Ascending aorta (tissue), 2 donors: ENCODE results near the gene ILF3. TPM values are rescaled to one million over a fixed set of nuclear protein-coding genes. Genes with fewer than 3 reads are reported as not detected.

Experiments used
- DNase-seq, 2 donors: peaks; one replicate each; pipeline ENCODE4 v3.0.0-alpha.2; 2019; ENCODE audit warnings: low spot score in 2 of 2
- H3K27ac ChIP-seq, 2 donors: fragments of 200-600 bp; sonication (generic); one replicate each; pipeline ENCODE4 v1.5.1; 2016 to 2017; ENCODE audit warnings: mild to moderate bottlenecking in 1 of 2
- H3K27me3 ChIP-seq: fragments of 200-600 bp; sonication (generic); one replicate; pipeline ENCODE4 v1.5.1; 2017
- H3K36me3 ChIP-seq, 2 donors: fragments of 200-600 bp; sonication (generic); one replicate each; pipeline ENCODE4 v1.5.1; 2016
- H3K4me1 ChIP-seq, 2 donors: fragments of 200-600 bp; sonication (generic); one replicate each; pipeline ENCODE4 v1.5.1; 2016 to 2017; ENCODE audit warnings: mild to moderate bottlenecking in 1 of 2
- H3K4me3 ChIP-seq, 2 donors: fragments of 200-600 bp; sonication (generic); one replicate each; pipeline ENCODE4 v1.5.1; 2016 to 2017; ENCODE audit warnings: mild to moderate bottlenecking in 1 of 2
- H3K9me3 ChIP-seq, 2 donors: fragments of 200-600 bp; sonication (generic); one replicate each; pipeline ENCODE4 v1.5.1; 2016
- intact Hi-C: fragments of 100-400 bp; cut with DNase I; formaldehyde crosslinking; loops from one replicate; pipeline ENCODE4 v1.15.1; 2023
- total RNA-seq: library from RNA; depleted of rRNA; stranded (reverse); fragments of >200 nt; gene quantifications from one replicate; pipeline ENCODE4 v1.1.0, GENCODE V29; 2016
- TF ChIP-seq, protein P1 (sequence below), 3 experiments: fragments of 200-600 bp in 2 of 3; fragments of 450-650 bp in 1 of 3; sonication (generic) in 2 of 3; IDR thresholded peaks; one replicate each; pipeline ENCODE4 v1.5.1; 2016 to 2019; ENCODE audit warnings: antibody characterized with exemption in 3 of 3, mild to moderate bottlenecking in 1 of 3, moderate library complexity in 1 of 3

The ILF3 gene
- total RNA-seq, 1 donor from 2014 or later: 168 TPM

DNA sequence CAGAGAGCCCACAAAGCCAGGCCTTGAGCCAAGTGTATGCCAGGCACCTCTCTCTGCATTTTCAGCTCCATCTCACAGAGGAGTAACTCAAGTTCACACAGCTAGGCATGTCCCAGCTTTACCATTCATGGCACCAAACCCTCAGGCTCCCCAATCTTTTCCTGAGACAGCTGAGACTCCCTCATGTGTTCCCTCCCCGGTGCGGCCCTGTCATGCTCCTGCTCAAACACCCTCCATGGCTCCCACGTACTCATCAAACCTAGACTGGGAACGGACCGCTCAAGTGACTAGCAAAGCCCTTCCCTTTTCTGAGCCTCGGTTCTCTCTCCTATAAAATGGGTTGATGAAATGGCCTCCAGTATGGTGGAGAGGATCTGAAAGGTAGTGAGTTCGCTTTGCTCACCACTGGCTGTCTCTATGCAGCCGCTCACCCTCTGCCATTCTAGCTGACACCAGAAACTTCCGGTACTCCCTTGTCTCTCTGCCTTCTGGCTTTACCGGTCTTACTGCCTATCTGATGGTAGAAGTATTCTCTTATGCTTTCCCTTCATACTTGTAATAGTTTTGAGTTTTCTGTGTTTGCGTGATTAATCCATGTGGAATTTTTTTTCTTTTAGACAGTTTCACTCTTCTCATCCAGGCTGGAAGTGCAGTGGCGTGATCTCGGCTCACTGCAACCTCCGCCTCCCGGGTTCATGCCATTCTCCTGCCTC lies 36.6 kb upstream of the ILF3 start:
- Histone ChIP-seq H3K9me3 (no peaks in the 10 kb centered on the region), H3K36me3 (peaks cover 0 to 4% of the 10 kb centered on the region in 2 donors), H3K4me1 (peaks cover 5 to 17% of the 10 kb centered on the region in 2 donors), H3K27ac (peak overlapping the region; percentile 62 to 83), H3K27me3 (no peaks in the 10 kb centered on the region), H3K4me3 (no peak overlapping the region)
- intact Hi-C loops: no loop called here
- TF ChIP-seq, protein P1, sequence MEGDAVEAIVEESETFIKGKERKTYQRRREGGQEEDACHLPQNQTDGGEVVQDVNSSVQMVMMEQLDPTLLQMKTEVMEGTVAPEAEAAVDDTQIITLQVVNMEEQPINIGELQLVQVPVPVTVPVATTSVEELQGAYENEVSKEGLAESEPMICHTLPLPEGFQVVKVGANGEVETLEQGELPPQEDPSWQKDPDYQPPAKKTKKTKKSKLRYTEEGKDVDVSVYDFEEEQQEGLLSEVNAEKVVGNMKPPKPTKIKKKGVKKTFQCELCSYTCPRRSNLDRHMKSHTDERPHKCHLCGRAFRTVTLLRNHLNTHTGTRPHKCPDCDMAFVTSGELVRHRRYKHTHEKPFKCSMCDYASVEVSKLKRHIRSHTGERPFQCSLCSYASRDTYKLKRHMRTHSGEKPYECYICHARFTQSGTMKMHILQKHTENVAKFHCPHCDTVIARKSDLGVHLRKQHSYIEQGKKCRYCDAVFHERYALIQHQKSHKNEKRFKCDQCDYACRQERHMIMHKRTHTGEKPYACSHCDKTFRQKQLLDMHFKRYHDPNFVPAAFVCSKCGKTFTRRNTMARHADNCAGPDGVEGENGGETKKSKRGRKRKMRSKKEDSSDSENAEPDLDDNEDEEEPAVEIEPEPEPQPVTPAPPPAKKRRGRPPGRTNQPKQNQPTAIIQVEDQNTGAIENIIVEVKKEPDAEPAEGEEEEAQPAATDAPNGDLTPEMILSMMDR (IDR thresholded peaks at IDR 0.05): no peak
- DNase-seq: no peak

DNA sequence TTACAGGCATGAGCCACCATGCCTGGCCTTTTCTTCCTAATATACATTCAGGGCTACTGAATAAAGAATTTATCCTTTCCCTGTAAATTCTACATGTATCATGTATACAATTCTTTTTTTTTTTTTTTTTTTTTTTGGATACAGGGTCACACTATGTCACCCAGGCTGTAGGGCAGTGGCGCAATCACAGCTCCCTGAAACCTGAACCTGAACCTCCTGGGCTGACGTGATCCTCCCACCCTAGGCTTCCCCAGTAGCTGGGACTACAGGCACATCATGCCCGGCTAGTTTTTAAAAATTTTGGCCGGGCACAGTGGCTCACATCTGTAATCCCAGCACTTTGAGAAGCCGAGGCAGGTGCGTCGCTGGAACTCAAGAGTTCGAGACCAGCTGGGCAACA lies 35.3 kb upstream of the ILF3 start:
- H3K4me3 ChIP-seq: no peak overlapping the region
- H3K27ac ChIP-seq: peak overlapping the region in 1 of 2 donors; percentile 83
- TF ChIP-seq, protein P1 (IDR thresholded peaks at IDR 0.05): no peak
- DNase-seq: no peak
- peaks cover 0 to 11% of the 10 kb centered on the region in 2 donors for H3K4me1 ChIP-seq
- intact Hi-C loops: no loop called here
- peaks cover 0 to 4% of the 10 kb centered on the region in 2 donors for H3K36me3 ChIP-seq
- H3K27me3 ChIP-seq: no peaks in the 10 kb centered on the region
- H3K9me3 ChIP-seq: no peaks in the 10 kb centered on the region

DNA sequence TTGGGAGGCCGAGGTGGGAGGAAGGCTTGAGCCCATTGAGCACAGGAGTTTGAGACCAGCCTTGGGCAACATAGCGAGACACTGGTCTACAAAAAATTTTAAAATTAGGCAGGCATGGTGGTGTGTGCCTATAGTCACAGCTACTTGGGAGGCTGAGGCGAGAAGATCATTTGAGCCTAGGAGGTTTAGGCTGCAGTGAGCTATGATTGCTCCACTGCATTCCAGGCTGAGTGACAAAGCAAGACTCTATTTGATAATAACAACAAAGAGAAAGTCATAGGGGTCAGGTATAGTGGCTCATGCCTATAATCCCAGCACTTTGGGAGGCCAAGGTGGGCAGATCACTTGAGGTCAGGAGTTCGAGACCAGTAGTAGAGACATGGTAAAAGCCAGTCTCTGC lies 33.4 kb upstream of the ILF3 start:
- peaks cover 0 to 4% of the 10 kb centered on the region in 2 donors for H3K36me3 ChIP-seq
- DNase-seq: no peak
- TF ChIP-seq, protein P1 (IDR thresholded peaks at IDR 0.05): no peak
- H3K4me1 ChIP-seq: peaks cover 7 to 23% of the 10 kb centered on the region in 2 donors
- H3K4me3 ChIP-seq: no peak overlapping the region
- H3K9me3 ChIP-seq: no peaks in the 10 kb centered on the region
- H3K27me3 ChIP-seq: no peaks in the 10 kb centered on the region
- H3K27ac ChIP-seq: no peak overlapping the region
- intact Hi-C loops: loop anchor here (5.0 kb wide), 1 partner anchor 123 kb away; no protein-coding TSS in a partner anchor

DNA sequence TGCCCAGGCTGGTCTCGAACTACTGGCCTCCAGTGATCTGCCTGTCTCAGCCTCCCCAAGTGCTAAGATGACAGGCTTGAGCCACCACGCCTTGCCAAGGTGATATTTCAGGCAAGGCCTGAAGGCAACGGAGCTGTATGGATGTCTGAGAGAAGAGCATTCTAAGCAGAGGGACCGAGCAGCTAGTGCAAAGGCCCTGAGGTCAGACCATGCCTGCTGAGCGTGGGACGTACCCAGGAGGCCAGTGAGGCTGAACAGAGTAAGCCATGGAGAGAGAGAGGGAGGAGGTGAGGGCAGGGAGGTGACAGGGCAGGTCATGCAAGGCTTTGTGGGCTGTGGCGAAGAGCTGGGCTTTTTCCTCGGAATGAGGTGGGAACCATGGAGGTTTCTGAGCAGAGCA lies 32.2 kb upstream of the ILF3 start:
- H3K4me1 ChIP-seq: peaks cover 7 to 25% of the 10 kb centered on the region in 2 donors
- H3K4me3 ChIP-seq: no peak overlapping the region
- no peaks in the 10 kb centered on the region for H3K27me3 ChIP-seq
- TF ChIP-seq, protein P1 (IDR thresholded peaks at IDR 0.05): no peak
- no peak overlapping the region for H3K27ac ChIP-seq
- intact Hi-C loops: loop anchor here (5.0 kb wide), 1 partner anchor 125 kb away; no protein-coding TSS in a partner anchor
- no peak for DNase-seq
- H3K36me3 ChIP-seq: peaks cover 0 to 4% of the 10 kb centered on the region in 2 donors
- H3K9me3 ChIP-seq: no peaks in the 10 kb centered on the region

DNA sequence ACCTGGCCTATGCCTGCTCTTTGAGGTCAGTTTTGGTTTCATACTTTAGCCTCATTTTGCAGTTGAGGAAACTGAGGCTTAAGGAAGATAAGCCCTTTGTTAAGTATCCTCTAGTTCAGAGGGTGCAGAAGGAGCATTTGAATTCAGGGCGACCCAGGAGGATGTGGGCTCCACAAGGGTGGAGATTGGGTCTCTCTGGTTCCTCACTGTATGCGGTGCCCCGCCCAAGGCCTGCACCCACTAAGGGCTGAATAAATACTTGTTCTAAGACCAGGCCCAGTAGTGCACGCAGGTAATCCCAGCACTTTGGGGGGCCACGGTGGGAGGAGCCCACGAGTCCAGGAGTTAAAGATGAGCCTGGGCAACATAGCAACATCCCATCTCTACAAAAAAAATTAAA lies 29.6 kb upstream of the ILF3 start:
- no peak for DNase-seq
- TF ChIP-seq, protein P1 (IDR thresholded peaks at IDR 0.05): no peak
- H3K4me1 ChIP-seq: peaks cover 7 to 15% of the 10 kb centered on the region in 2 donors
- peaks cover 17 to 23% of the 10 kb centered on the region in 2 donors for H3K36me3 ChIP-seq
- H3K9me3 ChIP-seq: no peaks in the 10 kb centered on the region
- H3K4me3 ChIP-seq: peak overlapping the region; percentile 67
- intact Hi-C loops: loop anchor here (2.0 to 5.0 kb wide), 2 partner anchors 22 to 127 kb away; no protein-coding TSS in a partner anchor
- no peaks in the 10 kb centered on the region for H3K27me3 ChIP-seq
- H3K27ac ChIP-seq: peak overlapping the region in 1 of 2 donors; percentile 12
